Measurements from ENCODE around the gene MOCS3. TPM values are rescaled to one million over a fixed set of nuclear protein-coding genes. Genes with fewer than 3 reads are reported as not detected.

The MOCS3 gene
- total RNA-seq, 2 experiments from 2014 or later, result 2.7 to 3.0 TPM

- intact Hi-C loops (cut with DNase I, micrococcal nuclease), result no loop called here
- H3K27ac Mint-ChIP-seq, result no peak overlapping the region
- Histone ChIP-seq H3K4me1 (ENCODE audit: insufficient read depth, low read length) (no peaks in the 10 kb centered on the region), H3K9me3 (ENCODE audit: control insufficient read depth in 1 of 2, insufficient read depth in 1 of 2, low read length in 2 of 2) (no peaks in the 10 kb centered on the region), H3K27me3 (ENCODE audit: control insufficient read depth in 1 of 2, insufficient read depth in 2 of 2, low read length in 2 of 2) (peaks cover 6 to 7% of the 10 kb centered on the region in 2 experiments), H3K27ac (ENCODE audit: low read depth in 1 of 2, low read length in 2 of 2) (no peak overlapping the region), H3K36me3 (ENCODE audit: insufficient read depth, low read length) (no peaks in the 10 kb centered on the region), H3K4me3 (ENCODE audit: low read length) (no peak overlapping the region)
- H3K36me3 Mint-ChIP-seq (ENCODE audit: low read depth), result no peaks in the 10 kb centered on the region
- H3K4me3 Mint-ChIP-seq, result no peak overlapping the region
- H3K27me3 Mint-ChIP-seq, result peaks cover 31% of the 10 kb centered on the region
- no peaks in the 10 kb centered on the region for H3K4me1 Mint-ChIP-seq (ENCODE audit: low read depth)
- ChIA-PET POLR2A (no interaction called here), CTCF (no interaction called here)
- no peak for DNase-seq
- no peaks in the 10 kb centered on the region for H3K9me3 Mint-ChIP-seq
- no peak for TF ChIP-seq CTCF (IDR thresholded peaks at IDR 0.05)
- ATAC-seq (ENCODE audit: poor library complexity), result no peak
Observed at GRCh38 chr20:51010043-51010365, 51.4 kb downstream of the MOCS3 start.

GRCh38 chr20:51010932-51011331, 52.3 kb downstream of the MOCS3 start:
- intact Hi-C loops (cut with DNase I, micrococcal nuclease), result no loop called here
- ATAC-seq (ENCODE audit: poor library complexity), result no peak

GRCh38 chr20:51011479-51011878, 52.9 kb downstream of the MOCS3 start:
- DNase-seq (no peak), ATAC-seq (ENCODE audit: poor library complexity) (no peak)
- intact Hi-C loops (cut with DNase I, micrococcal nuclease), result no loop called here
- H3K36me3 Mint-ChIP-seq (ENCODE audit: low read depth), result no peaks in the 10 kb centered on the region
- no peak overlapping the region for H3K4me3 Mint-ChIP-seq
- no peak overlapping the region for H3K27ac Mint-ChIP-seq
- CTCF ChIA-PET, result no interaction called here
- POLR2A ChIA-PET, result no interaction called here
- TF ChIP-seq CTCF (IDR thresholded peaks at IDR 0.05), result no peak
- Histone ChIP-seq H3K9me3 (ENCODE audit: control insufficient read depth in 1 of 2, insufficient read depth in 1 of 2, low read length in 2 of 2) (no peaks in the 10 kb centered on the region), H3K27ac (ENCODE audit: low read depth in 1 of 2, low read length in 2 of 2) (no peak overlapping the region), H3K4me1 (ENCODE audit: insufficient read depth, low read length) (no peaks in the 10 kb centered on the region), H3K36me3 (ENCODE audit: insufficient read depth, low read length) (no peaks in the 10 kb centered on the region), H3K4me3 (ENCODE audit: low read length) (no peak overlapping the region), H3K27me3 (ENCODE audit: control insufficient read depth in 1 of 2, insufficient read depth in 2 of 2, low read length in 2 of 2) (peaks cover 0 to 10% of the 10 kb centered on the region in 2 experiments)
- H3K4me1 Mint-ChIP-seq (ENCODE audit: low read depth), result no peaks in the 10 kb centered on the region
- no peaks in the 10 kb centered on the region for H3K9me3 Mint-ChIP-seq
- peaks cover 32% of the 10 kb centered on the region for H3K27me3 Mint-ChIP-seq

More at GRCh38 chr20:51010932-51011331, 52.3 kb downstream of the MOCS3 start:
- no peak for TF ChIP-seq CTCF (IDR thresholded peaks at IDR 0.05)
- Histone ChIP-seq H3K27ac (ENCODE audit: low read depth in 1 of 2, low read length in 2 of 2) (no peak overlapping the region), H3K27me3 (ENCODE audit: control insufficient read depth in 1 of 2, insufficient read depth in 2 of 2, low read length in 2 of 2) (peaks cover 1 to 10% of the 10 kb centered on the region in 2 experiments), H3K4me1 (ENCODE audit: insufficient read depth, low read length) (no peaks in the 10 kb centered on the region), H3K36me3 (ENCODE audit: insufficient read depth, low read length) (no peaks in the 10 kb centered on the region), H3K9me3 (ENCODE audit: control insufficient read depth in 1 of 2, insufficient read depth in 1 of 2, low read length in 2 of 2) (no peaks in the 10 kb centered on the region), H3K4me3 (ENCODE audit: low read length) (no peak overlapping the region)
- Mint-ChIP-seq H3K27ac (no peak overlapping the region), H3K9me3 (no peaks in the 10 kb centered on the region), H3K4me3 (no peak overlapping the region), H3K4me1 (ENCODE audit: low read depth) (no peaks in the 10 kb centered on the region), H3K27me3 (peaks cover 32% of the 10 kb centered on the region), H3K36me3 (ENCODE audit: low read depth) (no peaks in the 10 kb centered on the region)
- ChIA-PET POLR2A (no interaction called here), CTCF (no interaction called here)
- no peak for DNase-seq
